Endothelial cell of umbilical vein (primary cell): ENCODE measurements around the gene RETREG2.

ENCODE experiments used
- EZH2 ChIP-seq: IDR thresholded peaks from 2 replicates; pipeline ENCODE4 v1.6.1; 2012; ENCODE audit warnings: borderline replicate concordance, low read depth, mild to moderate bottlenecking, moderate library complexity, low read length, inconsistent platforms; ENCODE audit not compliant: severe bottlenecking
- JUN ChIP-seq: IDR thresholded peaks from 2 replicates; pipeline ENCODE4 v1.6.1; 2011; ENCODE audit warnings: borderline replicate concordance, low read depth; ENCODE audit not compliant: insufficient read length, insufficient read depth
- MAX ChIP-seq: IDR thresholded peaks from 2 replicates; pipeline ENCODE4 v1.6.1; 2011; ENCODE audit not compliant: insufficient read depth, insufficient read length
- MYC ChIP-seq: IDR thresholded peaks from one replicate; pipeline ENCODE4 v1.6.1; 2011; ENCODE audit warnings: mild to moderate bottlenecking, low read depth, low read length
- POLR2A ChIP-seq: IDR thresholded peaks from 2 replicates; pipeline ENCODE4 v1.6.1; 2012; ENCODE audit warnings: low read depth, mild to moderate bottlenecking, control low read depth, low read length
- POLR2AphosphoS5 ChIP-seq: IDR thresholded peaks from 2 replicates; pipeline ENCODE4 v1.6.1; 2012; ENCODE audit warnings: low read depth, mild to moderate bottlenecking, control low read depth, low read length, moderate library complexity; ENCODE audit not compliant: insufficient read depth
- TF ChIP-seq, protein P1 (sequence below), 2 donors: IDR thresholded peaks; 1 replicate in 1 of 2; 2 replicates in 1 of 2; pipeline ENCODE4 v1.5.1; 2011; ENCODE audit warnings: low read length in 2 of 2, mild to moderate bottlenecking in 2 of 2, moderate library complexity in 2 of 2, control low read depth in 1 of 2, inconsistent platforms in 1 of 2, low read depth in 1 of 2; ENCODE audit not compliant: insufficient read depth in 1 of 2; ENCODE audit errors: extremely low read depth in 1 of 2

DNA sequence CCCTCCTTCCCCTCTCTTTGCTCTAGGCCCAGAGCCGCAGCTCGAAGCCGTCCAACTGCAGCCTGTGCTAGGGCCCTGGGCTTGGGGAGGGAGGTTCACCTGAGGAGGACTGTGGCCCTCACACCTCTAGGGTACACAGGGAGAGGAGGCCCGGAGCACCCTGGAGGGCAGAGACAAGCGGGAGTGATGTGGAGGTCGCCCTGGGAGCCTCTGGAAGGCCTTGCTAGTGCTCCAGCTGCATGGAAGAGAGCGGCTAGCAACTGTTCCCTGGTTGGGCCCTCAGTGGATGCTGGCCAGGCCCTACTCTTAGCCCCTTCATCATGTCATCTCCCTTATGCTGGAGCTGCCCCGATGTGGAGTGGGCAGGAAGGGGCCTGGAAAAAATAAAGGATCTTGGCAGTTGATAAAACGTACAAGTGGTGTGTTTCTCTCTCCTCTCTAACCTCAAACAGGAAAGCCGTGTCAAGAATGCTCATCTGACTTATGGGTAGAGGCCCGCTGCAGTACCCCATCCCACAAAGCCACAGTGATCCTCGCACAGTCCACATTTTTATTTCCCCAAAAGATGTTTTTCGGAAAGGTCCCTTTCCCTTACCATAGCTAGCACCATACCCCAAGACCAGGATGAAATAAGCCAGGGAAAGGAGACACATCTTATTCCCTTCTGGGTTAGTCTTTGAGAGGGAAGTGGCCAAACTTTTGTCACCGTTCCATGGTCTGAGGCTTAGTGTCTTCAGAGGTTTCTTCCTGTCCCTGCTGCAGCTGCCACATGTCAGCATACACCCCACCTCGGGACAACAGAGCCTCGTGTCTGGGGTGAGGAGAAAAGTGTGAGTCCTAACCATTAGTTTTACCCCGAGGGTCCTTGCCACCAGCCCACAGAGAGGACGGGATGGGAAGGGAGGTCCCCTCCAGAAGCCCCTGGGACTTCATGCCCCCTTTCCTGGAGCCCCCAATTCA lies 31.4 kb downstream of the RETREG2 start:
- TF ChIP-seq EZH2: no peak
- TF ChIP-seq, protein P1, sequence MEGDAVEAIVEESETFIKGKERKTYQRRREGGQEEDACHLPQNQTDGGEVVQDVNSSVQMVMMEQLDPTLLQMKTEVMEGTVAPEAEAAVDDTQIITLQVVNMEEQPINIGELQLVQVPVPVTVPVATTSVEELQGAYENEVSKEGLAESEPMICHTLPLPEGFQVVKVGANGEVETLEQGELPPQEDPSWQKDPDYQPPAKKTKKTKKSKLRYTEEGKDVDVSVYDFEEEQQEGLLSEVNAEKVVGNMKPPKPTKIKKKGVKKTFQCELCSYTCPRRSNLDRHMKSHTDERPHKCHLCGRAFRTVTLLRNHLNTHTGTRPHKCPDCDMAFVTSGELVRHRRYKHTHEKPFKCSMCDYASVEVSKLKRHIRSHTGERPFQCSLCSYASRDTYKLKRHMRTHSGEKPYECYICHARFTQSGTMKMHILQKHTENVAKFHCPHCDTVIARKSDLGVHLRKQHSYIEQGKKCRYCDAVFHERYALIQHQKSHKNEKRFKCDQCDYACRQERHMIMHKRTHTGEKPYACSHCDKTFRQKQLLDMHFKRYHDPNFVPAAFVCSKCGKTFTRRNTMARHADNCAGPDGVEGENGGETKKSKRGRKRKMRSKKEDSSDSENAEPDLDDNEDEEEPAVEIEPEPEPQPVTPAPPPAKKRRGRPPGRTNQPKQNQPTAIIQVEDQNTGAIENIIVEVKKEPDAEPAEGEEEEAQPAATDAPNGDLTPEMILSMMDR (IDR thresholded peaks at IDR 0.05; ENCODE audit: extremely low read depth in 1 of 2, insufficient read depth in 1 of 2, low read depth in 1 of 2, low read length in 2 of 2): no peak
- no peak for TF ChIP-seq POLR2A
- TF ChIP-seq MAX: no peak
- no peak for TF ChIP-seq MYC
- no peak for TF ChIP-seq POLR2AphosphoS5
- no peak for TF ChIP-seq JUN
